WERI-Rb-1 (cell line): ENCODE data around the gene BTF3.

ENCODE experiments used
- DNase-seq: peaks from one replicate; pipeline ENCODE4 v3.0.0-alpha.2; 2020
- H3K27ac ChIP-seq: fragments of 250-450 bp; sonication (Bioruptor Pico); 2 replicates; pipeline ENCODE4 v1.5.1; 2020; ENCODE audit warnings: mild to moderate bottlenecking, moderate library complexity
- H3K27me3 ChIP-seq: fragments of 250-450 bp; sonication (Bioruptor Pico); 2 replicates; pipeline ENCODE4 v1.5.1; 2021; ENCODE audit warnings: mild to moderate bottlenecking, low read depth, moderate library complexity; ENCODE audit not compliant: insufficient read depth, severe bottlenecking
- H3K36me3 ChIP-seq: fragments of 250-450 bp; sonication (Bioruptor Pico); 2 replicates; pipeline ENCODE4 v1.5.1; 2020; ENCODE audit warnings: mild to moderate bottlenecking, moderate library complexity
- H3K4me3 ChIP-seq: 2 replicates; pipeline ENCODE4 v1.5.1; 2011; ENCODE audit warnings: low read depth, mild to moderate bottlenecking, control low read depth, low read length
- H3K9me3 ChIP-seq: fragments of 250-450 bp; sonication (Bioruptor Pico); 2 replicates; pipeline ENCODE4 v1.5.1; 2021; ENCODE audit warnings: mild to moderate bottlenecking, moderate library complexity; ENCODE audit not compliant: severe bottlenecking
- CTCF ChIP-seq: IDR thresholded peaks from 2 replicates; pipeline ENCODE4 v1.5.1; 2011; ENCODE audit warnings: low read depth, mild to moderate bottlenecking, control low read depth, inconsistent platforms, low read length

BTF3 gene

GRCh38 chr5:73525606-73526203 is 27.5 kb downstream of the BTF3 start:
- no peaks in the 10 kb centered on the region for H3K27me3 ChIP-seq
- no peak overlapping the region for H3K27ac ChIP-seq
- TF ChIP-seq CTCF = no peak
- no peak for DNase-seq
- H3K36me3 ChIP-seq = no peaks in the 10 kb centered on the region
- H3K9me3 ChIP-seq = no peaks in the 10 kb centered on the region
- no peak overlapping the region for H3K4me3 ChIP-seq

GRCh38 chr5:73528248-73528647 is 30.0 kb downstream of the BTF3 start:
- H3K27ac ChIP-seq = no peak overlapping the region
- no peak overlapping the region for H3K4me3 ChIP-seq
- H3K36me3 ChIP-seq = no peaks in the 10 kb centered on the region
- no peaks in the 10 kb centered on the region for H3K9me3 ChIP-seq
- H3K27me3 ChIP-seq = no peaks in the 10 kb centered on the region
- no peak for TF ChIP-seq CTCF
- DNase-seq = no peak

- Histone ChIP-seq H3K9me3 (no peaks in the 10 kb centered on the region), H3K4me3 (no peak overlapping the region), H3K36me3 (no peaks in the 10 kb centered on the region), H3K27ac (no peak overlapping the region), H3K27me3 (no peaks in the 10 kb centered on the region)
- no peak for TF ChIP-seq CTCF
- DNase-seq = no peak
Observed at GRCh38 chr5:73529081-73529480, 30.8 kb downstream of the BTF3 start.

- Histone ChIP-seq H3K36me3 (no peaks in the 10 kb centered on the region), H3K4me3 (no peak overlapping the region), H3K27ac (no peak overlapping the region), H3K9me3 (no peaks in the 10 kb centered on the region), H3K27me3 (no peaks in the 10 kb centered on the region)
- no peak for TF ChIP-seq CTCF
- DNase-seq = no peak
Observed at GRCh38 chr5:73531356-73531755, 33.1 kb downstream of the BTF3 start.

GRCh38 chr5:73532195-73532594 is 34.0 kb downstream of the BTF3 start:
- Histone ChIP-seq H3K27ac (no peak overlapping the region), H3K4me3 (no peak overlapping the region), H3K36me3 (no peaks in the 10 kb centered on the region), H3K9me3 (no peaks in the 10 kb centered on the region), H3K27me3 (no peaks in the 10 kb centered on the region)
- no peak for TF ChIP-seq CTCF
- DNase-seq = no peak

GRCh38 chr5:73534011-73534644 is 35.9 kb downstream of the BTF3 start:
- no peaks in the 10 kb centered on the region for H3K9me3 ChIP-seq
- H3K27me3 ChIP-seq = no peaks in the 10 kb centered on the region
- no peak for DNase-seq
- no peaks in the 10 kb centered on the region for H3K36me3 ChIP-seq
- H3K4me3 ChIP-seq = no peak overlapping the region
- H3K27ac ChIP-seq = no peak overlapping the region
- no peak for TF ChIP-seq CTCF
